Measurements from ENCODE around the gene ALDOB.
A peak's percentile ranks its signal among the peaks of the same experiment; 100 is the strongest.
"Not testable (repeated sequence)": the region's sequence is repeated elsewhere in the genome, so short reads cannot be mapped to it uniquely, and the experiment has no call there.

The ALDOB gene

DNA sequence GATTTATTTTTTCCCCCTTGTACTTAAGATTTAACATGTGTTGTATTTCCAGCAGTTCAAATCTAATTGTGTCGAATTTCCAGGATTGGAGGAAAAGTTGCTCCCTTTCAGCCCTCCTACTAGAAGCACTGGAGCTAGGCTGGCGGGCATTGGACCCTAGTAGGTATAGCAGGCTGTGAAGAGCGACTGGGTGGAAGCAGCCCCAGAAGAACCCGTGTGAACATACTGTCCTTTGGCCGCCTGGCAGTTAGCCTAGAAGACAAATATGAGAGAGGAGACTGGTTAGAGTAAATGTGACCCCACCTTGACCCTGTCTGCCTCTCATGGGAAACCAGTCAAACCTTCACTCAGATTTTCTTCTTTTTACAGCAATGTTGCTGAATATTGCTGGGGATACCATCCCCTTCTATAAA, 13.9 kb downstream of the ALDOB start:
- DNase-seq (ENCODE audit: low spot score), result no peak

DNA sequence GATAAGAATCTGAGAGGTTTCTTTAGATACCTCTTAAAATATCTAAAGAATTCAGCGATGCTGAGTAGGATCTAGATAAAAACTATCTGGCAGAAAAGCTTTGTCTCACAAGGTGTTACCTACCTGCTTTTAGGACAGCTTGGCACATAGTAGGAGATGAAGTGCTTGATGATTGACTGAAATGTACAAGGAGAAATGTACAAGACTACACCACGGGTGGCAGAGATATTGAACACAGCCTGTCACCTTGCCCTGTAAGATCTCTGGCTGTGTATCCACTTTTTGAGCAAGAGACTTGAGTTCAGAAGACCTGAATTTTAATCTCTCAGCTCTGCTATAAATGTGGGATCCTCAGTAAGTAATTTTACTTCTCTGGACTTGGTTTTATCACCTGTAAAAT, 15.7 kb downstream of the ALDOB start:
- DNase-seq (ENCODE audit: low spot score), result no peak

DNA sequence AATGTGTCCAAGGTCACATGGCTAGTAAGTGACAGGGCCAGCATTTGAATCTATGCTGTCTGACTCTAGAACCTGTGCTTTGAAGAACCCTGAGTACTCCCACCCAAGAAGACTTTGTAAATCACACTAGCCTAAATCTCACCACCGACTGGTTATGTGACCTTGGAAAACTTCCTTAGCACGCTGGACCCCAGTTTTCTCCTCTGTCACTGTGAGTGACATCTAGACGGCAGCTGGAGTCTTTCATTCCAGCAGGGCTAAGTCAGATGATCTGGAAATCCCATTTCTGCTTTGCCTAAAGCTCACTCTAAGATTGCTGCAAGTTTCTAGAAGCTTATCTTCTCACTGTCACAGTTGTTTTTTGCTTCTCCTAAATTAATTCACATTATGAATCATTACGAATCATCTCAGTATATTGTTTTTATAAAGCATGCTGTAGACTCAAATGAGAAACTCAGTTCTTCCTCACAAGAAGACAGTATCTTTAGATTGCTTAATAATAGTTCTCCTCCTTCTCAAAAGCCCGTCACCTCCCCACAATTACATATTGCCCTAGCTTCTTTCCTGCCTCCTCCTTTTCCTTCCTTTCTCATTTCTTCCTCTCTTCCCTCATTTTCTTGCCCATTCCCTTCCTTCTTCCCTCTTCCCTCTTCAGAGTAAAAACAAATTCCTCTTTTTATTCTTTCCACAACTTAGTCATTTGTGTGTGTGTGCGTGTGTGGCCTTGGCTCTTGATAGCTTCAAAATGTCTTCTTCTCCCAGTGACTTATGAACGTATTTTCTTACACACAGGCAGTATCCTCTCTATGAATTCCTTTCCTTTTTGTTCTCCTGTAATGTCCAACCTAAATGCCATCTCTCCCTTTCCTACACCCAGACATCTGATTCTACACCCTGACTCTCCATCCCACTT, 16.8 kb downstream of the ALDOB start:
- no peak for DNase-seq (ENCODE audit: low spot score)

DNA sequence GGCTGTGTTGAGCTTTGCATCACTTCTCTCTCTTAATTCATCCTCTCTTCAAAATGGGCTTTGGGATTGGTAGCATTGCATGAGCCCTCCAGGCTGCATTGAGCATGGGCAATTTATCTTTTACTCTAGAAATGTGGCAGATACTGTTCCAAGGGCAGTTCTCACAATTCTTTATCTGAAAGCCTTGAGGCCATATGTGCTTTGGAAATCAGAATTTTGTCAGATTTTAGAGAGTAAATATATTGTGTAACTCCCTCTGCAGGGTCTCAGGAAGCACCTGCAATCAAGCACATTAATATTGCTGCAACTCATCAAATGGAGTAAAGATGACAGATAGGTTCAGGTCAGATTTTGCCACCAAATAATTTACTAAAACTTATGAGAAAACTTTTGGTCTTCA, 17.6 kb downstream of the ALDOB start:
- DNase-seq (ENCODE audit: low spot score), result no peak

DNA sequence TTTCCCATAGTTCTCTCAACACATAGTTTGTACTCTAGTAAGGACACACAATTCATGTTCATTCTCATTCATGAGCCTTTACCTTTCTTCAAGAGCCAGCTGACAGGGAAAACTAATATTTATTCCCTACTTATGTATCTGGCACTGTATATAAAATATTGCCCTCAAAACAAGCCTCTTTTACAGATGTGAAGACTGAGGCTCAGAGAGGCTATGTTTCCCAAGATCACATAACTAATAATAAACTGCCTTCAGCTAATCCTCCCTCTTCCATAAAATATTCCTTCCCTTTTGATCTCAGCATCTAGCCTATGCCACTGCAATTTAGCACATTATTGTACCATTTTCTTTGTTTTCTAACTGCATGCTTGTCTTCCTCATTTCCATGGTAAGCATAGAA, 18.2 kb downstream of the ALDOB start:
- DNase-seq (ENCODE audit: low spot score), result no peak

DNA sequence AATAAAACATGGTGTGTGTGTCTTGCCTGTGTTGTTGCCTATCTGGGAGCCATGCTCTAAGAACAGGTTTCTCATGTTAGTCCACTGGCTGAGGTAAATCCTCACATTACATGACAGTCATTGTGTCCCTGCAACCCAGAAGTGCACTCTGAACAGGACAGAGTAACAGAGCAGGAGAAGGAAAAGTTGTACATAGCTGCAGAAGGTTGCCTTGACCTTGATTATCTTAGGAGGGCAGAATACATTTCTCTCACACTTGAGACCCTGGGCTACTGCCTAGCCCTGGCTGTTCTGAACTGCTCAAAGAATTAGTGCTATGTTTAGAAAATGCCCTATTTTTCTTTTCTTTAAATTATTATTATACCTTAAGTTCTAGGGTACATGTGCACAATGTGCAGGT, 20.0 kb downstream of the ALDOB start:
- DNase-seq (ENCODE audit: low spot score), result no peak

DNA sequence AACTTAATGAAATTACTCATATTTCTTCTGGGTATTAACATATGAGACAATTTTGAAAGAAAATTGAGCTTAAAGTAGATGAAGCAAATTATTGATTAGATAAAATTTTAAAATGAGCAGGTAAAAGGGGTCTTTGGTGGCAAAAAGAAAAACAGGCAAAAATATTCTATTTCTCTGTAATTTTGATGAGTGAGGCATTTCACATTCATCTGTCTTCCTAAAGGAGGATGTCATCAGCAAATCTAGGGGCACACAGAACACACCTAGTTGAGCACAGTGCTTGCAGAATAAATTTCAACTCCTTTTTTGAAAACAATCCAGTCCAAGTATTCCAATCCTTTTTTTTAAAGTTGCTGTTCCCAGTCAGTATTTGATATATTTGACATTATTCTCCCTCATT, 20.7 kb downstream of the ALDOB start:
- no peak for DNase-seq (ENCODE audit: low spot score)

DNA sequence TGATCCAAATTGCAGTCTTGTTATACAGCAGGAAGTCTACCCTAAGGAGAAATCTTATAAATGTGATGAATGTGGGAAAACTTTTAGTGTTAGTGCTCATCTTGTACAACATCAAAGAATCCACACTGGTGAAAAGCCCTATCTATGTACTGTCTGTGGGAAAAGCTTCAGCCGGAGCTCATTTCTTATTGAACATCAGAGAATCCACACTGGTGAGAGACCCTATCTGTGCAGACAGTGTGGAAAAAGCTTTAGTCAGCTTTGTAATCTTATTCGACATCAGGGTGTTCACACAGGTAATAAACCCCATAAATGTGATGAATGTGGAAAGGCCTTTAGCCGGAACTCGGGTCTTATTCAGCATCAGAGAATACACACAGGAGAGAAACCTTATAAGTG, 26.5 kb downstream of the ALDOB start:
- no peak for DNase-seq (ENCODE audit: low spot score)

DNA sequence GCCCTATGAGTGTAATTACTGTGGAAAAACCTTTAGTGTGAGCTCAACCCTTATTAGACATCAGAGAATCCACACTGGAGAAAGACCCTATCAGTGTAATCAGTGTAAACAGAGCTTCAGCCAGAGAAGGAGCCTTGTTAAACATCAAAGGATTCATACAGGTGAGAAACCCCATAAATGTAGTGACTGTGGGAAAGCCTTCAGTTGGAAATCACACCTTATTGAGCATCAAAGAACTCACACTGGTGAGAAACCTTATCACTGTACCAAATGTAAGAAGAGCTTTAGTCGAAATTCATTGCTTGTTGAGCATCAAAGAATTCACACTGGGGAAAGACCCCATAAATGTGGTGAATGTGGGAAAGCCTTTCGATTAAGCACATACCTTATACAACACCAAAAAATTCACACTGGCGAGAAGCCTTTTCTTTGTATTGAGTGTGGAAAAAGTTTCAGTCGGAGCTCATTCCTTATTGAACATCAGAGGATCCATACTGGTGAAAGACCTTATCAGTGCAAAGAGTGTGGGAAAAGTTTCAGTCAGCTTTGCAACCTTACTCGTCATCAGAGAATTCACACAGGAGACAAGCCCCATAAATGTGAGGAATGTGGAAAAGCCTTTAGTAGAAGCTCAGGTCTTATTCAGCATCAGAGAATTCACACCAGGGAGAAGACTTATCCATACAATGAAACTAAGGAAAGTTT, 27.0 kb downstream of the ALDOB start:
- DNase-seq (ENCODE audit: low spot score), result no peak

DNA sequence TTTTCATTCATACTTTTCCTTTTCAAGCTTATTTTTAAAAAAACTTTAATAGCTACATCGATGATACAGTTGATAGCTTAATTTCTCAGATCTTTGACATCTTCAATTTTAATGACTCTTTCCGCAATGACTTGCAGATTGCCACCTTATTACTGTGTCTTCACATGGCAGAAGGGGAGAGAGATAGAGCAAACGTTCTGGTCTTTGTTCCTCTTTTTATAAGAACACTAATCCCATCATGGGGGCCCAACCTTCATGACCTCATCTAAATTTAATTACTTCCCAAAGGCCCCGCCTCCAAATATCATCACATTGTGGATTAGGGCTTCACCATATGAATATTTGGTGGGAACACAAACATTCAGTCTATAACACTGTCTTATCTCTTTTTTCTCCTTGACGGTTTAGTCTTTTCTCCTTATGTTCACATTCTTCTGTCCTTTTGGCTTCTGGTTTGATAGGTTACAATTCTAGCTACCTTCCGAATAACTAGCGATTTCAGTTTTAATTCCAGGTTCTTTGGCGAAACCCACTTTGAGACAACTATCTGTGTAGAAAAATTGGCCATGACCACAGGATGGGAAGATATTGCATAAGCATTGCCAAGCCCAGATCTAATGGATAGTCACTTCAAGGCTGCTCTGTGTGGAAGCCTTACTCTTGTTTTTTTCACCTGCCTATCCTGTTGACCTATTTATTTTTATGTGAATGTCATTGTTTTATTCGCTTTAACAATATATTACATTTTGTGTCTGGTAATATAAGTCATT, 31.9 kb downstream of the ALDOB start:
- no peak for DNase-seq (ENCODE audit: low spot score)

DNA sequence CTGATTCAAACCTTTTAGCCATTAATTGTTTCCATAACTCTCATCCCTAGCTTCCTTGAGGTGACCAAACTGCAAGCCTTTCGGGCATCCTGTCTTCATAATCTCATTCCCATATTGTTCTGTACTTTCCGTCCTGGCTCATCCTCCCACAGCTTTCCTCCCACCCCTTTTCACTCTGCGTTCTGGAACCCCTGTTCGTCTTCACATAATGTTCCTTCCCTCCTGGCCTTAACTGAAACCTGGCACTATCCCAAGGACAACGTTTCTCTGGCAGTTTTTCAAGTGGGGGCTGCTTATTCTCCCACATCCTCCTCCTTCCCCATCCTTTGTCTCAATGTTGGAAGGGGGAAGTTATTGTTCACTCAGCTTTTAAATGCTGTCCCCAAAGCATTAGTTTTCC, 35.5 kb downstream of the ALDOB start:
- no peak for DNase-seq (ENCODE audit: low spot score)

DNA sequence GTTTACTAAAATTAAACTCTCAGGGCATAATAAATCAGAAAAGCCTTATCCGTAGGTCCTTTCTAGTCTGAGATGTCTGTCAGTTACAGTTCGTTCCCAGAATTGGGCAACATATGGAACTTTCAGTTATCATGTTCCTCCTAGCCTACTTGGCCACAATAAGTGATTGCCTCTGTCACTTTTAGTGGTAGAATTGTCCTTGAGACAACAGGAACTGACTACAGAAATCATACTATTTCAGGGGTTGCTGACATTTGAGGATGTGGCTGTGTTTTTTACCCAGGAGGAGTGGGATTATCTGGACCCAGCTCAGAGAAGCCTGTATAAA, 36.0 kb downstream of the ALDOB start:
- DNase-seq (ENCODE audit: low spot score), result no peak

DNA sequence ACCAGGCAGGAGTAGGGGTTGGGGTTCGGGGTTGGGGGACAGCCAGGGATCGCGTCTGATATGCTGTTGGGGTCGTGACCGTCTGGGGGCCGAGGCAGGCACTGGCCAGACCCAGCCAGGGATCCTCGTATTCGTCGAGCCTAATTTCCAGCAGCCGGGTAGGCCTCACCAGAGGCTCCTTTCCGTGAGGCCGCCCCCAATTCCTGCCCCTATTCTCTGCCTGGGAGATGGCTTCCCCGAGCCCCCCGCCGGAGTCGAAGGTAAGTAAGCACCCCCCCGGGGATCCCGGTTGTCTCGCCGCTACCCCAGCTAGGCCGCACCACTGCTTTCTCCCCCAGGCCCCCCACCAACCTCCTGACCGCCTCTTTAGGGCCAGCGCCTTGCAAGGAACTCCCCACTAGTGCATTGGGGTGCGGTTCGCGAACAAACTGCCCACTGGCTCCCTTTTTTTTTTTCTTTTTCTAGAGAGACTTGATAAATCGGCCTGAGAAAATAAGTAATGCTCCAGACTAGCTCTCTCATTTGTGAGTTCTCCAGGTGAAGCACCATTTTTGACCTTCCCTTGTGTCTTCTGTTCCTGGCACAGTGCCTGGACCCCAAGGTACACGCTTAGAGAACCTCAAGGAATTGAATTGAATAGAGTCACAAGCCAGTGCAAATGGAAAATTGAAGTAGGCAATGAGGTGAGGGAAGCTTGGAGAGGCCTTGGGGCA, 36.5 kb downstream of the ALDOB start:
- DNase-seq (ENCODE audit: low spot score), result no peak

DNA sequence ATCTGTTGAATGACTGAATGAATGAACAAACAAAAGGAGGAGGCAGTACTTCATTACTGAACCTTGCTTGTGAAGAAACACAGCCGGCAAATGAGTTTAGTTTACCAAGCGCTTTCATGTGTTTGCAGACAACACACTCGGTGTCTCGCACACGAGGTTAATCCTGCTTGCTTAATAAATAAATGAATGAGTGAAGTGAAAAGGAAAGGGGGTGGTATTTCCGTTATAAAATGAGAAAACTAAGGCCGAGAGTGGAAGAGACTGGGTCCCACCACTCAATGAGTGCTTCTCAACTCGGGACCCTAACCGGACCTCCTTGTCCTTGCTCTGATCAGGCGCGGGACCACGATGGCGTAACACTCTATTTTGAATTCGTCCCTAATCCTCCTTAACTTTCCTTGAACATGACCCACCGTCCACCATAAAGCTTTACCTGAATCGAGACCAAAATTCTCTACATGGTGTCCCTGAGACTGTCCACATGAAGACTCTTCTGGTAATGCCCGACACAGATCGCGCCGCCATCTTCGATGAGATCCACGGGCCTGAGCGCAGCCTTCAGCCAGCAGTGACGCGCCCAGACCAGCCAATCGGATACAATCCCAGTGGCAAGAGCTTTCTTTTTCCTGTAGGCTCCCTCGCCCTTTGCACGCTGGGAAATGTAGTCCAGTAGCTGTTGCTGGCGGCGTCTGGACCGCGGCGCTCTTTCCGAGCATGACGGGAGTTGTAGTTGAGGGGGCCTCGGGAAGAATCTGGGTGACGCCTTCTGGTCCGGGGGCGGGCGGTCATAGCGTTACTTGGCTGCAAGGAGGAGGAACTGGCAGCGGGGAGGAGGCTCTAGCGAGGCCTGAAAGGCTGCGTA, 37.3 kb downstream of the ALDOB start, which contains the start of the genes MRPL50 and ZNF189:
Gene MRPL50, minus strand, starts transcription at position 551 of the 862 bp plus-strand sequence. Its CDS starts 26 bp downstream, at position 525.
Gene ZNF189, plus strand, starts transcription at position 784 of the 862 bp plus-strand sequence. CDS start 306 bp downstream, outside the sequence.
- DNase-seq (ENCODE audit: low spot score), result peak; percentile 99

DNA sequence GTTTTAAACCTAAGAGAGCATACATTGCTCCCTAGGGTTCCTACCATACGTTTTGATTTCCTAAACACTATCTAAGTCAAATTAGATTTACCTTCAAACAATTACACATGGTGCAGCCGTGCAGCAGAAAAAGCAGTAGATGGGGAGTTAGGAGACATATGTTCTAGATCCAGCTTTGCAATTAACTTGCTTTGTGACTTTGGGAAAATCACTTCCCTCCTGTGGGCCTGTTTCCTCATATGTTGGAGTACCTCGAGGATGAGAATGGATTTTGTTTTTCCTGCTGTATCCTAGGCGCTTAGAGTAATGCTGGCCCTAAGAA, 37.9 kb downstream of the ALDOB start:
- DNase-seq (ENCODE audit: low spot score), result no peak

DNA sequence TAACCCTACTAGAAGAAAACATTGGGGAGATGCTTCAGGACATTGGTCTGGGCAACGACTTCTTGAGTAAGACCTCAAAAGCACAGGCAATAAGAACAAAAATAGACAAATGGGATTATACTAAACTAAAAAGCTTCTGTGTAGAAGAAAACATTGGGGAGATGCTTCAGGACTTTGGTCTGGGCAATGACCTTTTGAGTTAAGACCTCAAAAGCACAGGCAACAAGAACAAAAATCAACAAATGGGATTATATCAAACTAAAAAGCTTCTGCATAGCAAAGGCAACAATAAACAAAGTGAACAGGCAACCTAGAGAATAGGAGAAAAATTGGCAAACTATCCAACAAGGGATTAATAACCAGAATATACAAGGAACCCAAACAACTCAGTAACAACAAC, 40.9 kb downstream of the ALDOB start:
- DNase-seq (ENCODE audit: low spot score), result no peak

DNA sequence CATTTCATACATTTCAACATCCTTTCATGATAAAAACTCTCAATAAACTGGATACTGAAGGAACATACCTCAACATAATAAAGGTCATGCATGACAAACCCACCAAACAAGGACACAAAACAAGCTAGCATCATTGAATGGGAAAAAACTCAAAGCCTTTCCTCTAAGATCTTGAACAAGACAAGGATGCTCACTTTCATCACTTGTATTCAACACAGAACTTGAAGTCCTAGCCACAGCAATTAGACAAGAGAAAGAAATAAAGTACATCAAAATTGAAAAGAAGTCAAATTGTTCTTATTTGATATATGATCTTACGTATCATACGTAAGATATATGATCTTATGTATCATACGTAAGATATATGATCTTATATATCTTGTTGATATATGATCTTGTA, 42.4 kb downstream of the ALDOB start:
- no peak for DNase-seq (ENCODE audit: low spot score)

DNA sequence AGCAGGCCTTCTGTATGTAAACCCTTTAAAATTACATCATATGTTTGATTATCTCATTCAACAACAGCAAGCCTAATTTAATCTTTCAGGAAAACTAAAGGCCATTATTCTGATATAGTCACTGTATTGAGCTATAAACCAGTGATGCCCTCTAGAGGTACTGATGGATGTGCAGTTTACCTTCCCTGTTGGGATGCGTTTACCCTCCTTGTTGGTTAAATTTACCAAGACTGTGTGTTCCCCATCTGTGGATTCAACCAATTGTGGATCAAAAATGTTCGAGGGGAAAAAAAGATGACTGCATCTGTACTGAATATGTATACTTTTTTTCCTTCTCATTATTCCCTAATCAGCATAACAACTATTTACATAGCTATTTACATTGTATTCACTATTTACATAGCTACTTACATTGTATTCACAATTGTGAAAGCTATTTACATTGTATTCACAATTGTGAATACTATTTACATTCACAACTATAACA, 47.0 kb downstream of the ALDOB start:
- DNase-seq (ENCODE audit: low spot score), result no peak

DNA sequence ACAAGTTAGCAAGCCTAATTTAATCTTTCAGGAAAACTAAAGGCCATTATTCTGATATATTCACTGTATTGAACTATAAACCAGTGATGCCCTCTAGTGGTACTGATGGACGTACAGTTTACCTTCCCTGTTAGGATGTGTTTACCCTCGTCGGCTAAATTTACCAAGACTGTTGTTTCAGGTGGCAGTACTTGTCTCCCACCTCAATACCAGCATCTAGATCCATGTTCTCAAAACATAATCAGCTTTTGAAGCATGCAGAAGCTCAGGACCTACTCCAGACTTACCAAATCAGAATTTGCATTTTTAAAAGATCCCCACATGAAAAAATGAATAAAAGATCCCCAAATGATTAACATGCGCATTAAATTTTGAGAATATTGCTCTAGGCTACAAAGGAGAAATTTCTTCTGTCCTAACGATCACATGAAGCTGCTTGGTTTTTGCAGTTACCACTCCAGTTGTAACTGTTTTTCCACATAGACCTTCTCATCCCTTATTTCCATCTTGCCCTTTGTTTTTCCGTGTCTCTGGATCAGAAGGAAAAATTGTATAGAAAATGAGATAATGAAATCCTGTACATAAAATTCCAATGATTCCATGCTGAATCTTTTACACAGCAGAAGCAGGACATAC, 47.6 kb downstream of the ALDOB start:
- DNase-seq (ENCODE audit: low spot score), result peak; percentile 35

DNA sequence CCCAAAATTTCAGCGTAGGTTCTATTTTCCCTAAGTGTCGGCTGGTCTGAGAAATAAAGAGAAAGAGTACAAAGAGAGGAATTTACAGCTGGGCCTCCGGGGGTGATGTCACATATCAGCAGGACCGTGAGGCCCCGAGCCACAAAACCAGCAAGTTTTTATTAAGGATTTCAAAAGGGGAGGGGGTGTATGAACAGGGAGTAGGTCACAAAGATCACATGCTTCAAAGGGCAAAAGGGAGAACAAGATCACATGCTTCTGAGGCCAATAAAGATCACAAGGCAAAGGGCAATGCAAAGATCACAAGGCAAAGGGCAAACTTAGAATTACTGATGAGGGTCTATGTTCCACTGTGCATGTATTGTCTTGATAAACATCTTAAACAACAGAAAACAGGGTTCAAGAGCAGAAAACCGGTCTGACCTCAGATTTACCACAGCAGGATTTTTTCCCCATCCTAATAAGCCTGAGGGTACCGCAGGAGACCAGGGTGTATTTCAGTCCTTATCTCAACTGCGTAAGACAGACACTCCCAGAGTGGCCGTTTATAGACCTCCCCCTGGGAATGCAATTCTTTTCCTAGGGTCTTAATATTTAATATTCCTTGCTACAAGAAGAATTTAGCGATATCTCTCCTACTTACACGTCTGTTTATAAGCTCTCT, 50.6 kb downstream of the ALDOB start, which contains the start of gene BAAT:
Gene BAAT, minus strand, starts transcription at position 134 of the 664 bp plus-strand sequence. CDS start 13,602 bp downstream, outside the sequence.
- DNase-seq (ENCODE audit: low spot score), result not testable (repeated sequence)
